HG02798 (cell line): ENCODE data around the gene OR2AG2.

Experiments used
- ATAC-seq: cut with Tn5 transposase; IDR thresholded peaks from one replicate; pipeline ENCODE4 v1.9.1; 2021; ENCODE audit warnings: mild to moderate bottlenecking; ENCODE audit not compliant: unreplicated experiment, poor library complexity

The OR2AG2 gene

GRCh38 chr11:6745018-6745417, 26.8 kb downstream of the OR2AG2 start:
- ATAC-seq = no peak

GRCh38 chr11:6742260-6742659, 29.5 kb downstream of the OR2AG2 start:
- no peak for ATAC-seq

GRCh38 chr11:6738590-6738989, 33.2 kb downstream of the OR2AG2 start:
- no peak for ATAC-seq

GRCh38 chr11:6737872-6738466, 33.8 kb downstream of the OR2AG2 start:
- peak; percentile 87 for ATAC-seq

- no peak for ATAC-seq
Observed at GRCh38 chr11:6736495-6737121, 35.2 kb downstream of the OR2AG2 start.

- no peak for ATAC-seq
Observed at GRCh38 chr11:6735306-6735705, 36.5 kb downstream of the OR2AG2 start.

GRCh38 chr11:6734616-6735015, 37.2 kb downstream of the OR2AG2 start:
- ATAC-seq = no peak

- no peak for ATAC-seq
Observed at GRCh38 chr11:6733326-6734275, 38.2 kb downstream of the OR2AG2 start.

- ATAC-seq = no peak
Observed at GRCh38 chr11:6727971-6728760, 43.6 kb downstream of the OR2AG2 start.

- no peak for ATAC-seq
Observed at GRCh38 chr11:6725386-6725896, 46.3 kb downstream of the OR2AG2 start.

GRCh38 chr11:6724013-6724412, 47.8 kb downstream of the OR2AG2 start:
- ATAC-seq = no peak

- ATAC-seq = no peak
Observed at GRCh38 chr11:6721343-6721742, 50.4 kb downstream of the OR2AG2 start.

- ATAC-seq = no peak
Observed at GRCh38 chr11:6719576-6719975, 52.2 kb downstream of the OR2AG2 start.

- no peak for ATAC-seq
Observed at GRCh38 chr11:6717426-6717825, 54.4 kb downstream of the OR2AG2 start.
